MM.1S (cell line): ENCODE data around the gene NMNAT3.

Experiments used
- DNase-seq: peaks from one replicate; pipeline ENCODE4 v3.0.0-alpha.2; 2015
- H2AFZ ChIP-seq: fragments of 300-600 bp; sonication (generic); 2 replicates; pipeline ENCODE4 v1.6.0; 2016; ENCODE audit warnings: antibody characterized with exemption, low read length
- H3F3A ChIP-seq: fragments of 300-600 bp; sonication (generic); 2 replicates; pipeline ENCODE4 v1.6.1; 2016; ENCODE audit warnings: mild to moderate bottlenecking, antibody characterized with exemption, low read length, moderate library complexity, mixed read lengths; ENCODE audit not compliant: insufficient read depth
- H3K27ac ChIP-seq: fragments of 300-600 bp; sonication (generic); 2 replicates; pipeline ENCODE4 v1.5.1; 2016; ENCODE audit warnings: mild to moderate bottlenecking, low read length
- H3K27me3 ChIP-seq: fragments of 300-600 bp; sonication (generic); replicated peaks from 2 replicates; pipeline ENCODE4 v1.6.0; 2016; ENCODE audit warnings: low read length; ENCODE audit not compliant: insufficient read depth
- H3K36me3 ChIP-seq: fragments of 300-600 bp; sonication (generic); replicated peaks from 2 replicates; pipeline ENCODE4 v1.6.1; 2016; ENCODE audit warnings: mild to moderate bottlenecking, low read length, mixed read lengths; ENCODE audit not compliant: insufficient read depth
- H3K4me1 ChIP-seq: fragments of 300-600 bp; sonication (generic); 2 replicates; pipeline ENCODE4 v1.6.1; 2016; ENCODE audit warnings: low read length, mixed read lengths
- H3K4me2 ChIP-seq: fragments of 300-600 bp; sonication (generic); 2 replicates; pipeline ENCODE4 v1.6.0; 2016; ENCODE audit warnings: low read depth, low read length
- H3K4me3 ChIP-seq: fragments of 300-600 bp; sonication (generic); 2 replicates; pipeline ENCODE4 v1.5.1; 2016; ENCODE audit warnings: low read length, mixed read lengths
- H3K79me2 ChIP-seq: fragments of 300-600 bp; sonication (generic); 2 replicates; pipeline ENCODE4 v1.6.1; 2016; ENCODE audit warnings: mixed run types, low read length, mixed read lengths
- H3K9ac ChIP-seq: fragments of 300-600 bp; sonication (generic); 2 replicates; pipeline ENCODE4 v1.6.1; 2016; ENCODE audit warnings: low read length, mixed read lengths
- H3K9me2 ChIP-seq: fragments of 300-600 bp; sonication (generic); replicated peaks from 2 replicates; pipeline ENCODE4 v1.6.1; 2016; ENCODE audit warnings: mild to moderate bottlenecking, low read length, mixed read lengths; ENCODE audit not compliant: insufficient read depth
- H3K9me3 ChIP-seq: fragments of 300-600 bp; sonication (generic); replicated peaks from 2 replicates; pipeline ENCODE4 v1.6.1; 2016; ENCODE audit warnings: mild to moderate bottlenecking, low read length, mixed read lengths; ENCODE audit not compliant: insufficient read depth
- H4K20me1 ChIP-seq: fragments of 300-600 bp; sonication (generic); 2 replicates; pipeline ENCODE4 v1.6.1; 2016; ENCODE audit warnings: mild to moderate bottlenecking, low read length, moderate library complexity, mixed read lengths; ENCODE audit not compliant: insufficient read depth
- EZH2 ChIP-seq: fragments of 300-600 bp; sonication (generic); optimal IDR thresholded peaks from 2 replicates; pipeline ENCODE3; 2017; ENCODE audit warnings: low read depth, mild to moderate bottlenecking, antibody characterized with exemption, low read length, mixed read lengths
- EZH2phosphoT487 ChIP-seq: fragments of 300-600 bp; sonication (generic); IDR thresholded peaks from 2 replicates; pipeline ENCODE4 v1.6.1; 2018; ENCODE audit warnings: antibody characterized with exemption, low read length
- TF ChIP-seq, protein P1 (sequence below): fragments of 300-600 bp; sonication (generic); IDR thresholded peaks from 2 replicates; pipeline ENCODE4 v1.5.1; 2016; ENCODE audit warnings: antibody characterized with exemption, low read length, mixed read lengths

Gene NMNAT3

DNA sequence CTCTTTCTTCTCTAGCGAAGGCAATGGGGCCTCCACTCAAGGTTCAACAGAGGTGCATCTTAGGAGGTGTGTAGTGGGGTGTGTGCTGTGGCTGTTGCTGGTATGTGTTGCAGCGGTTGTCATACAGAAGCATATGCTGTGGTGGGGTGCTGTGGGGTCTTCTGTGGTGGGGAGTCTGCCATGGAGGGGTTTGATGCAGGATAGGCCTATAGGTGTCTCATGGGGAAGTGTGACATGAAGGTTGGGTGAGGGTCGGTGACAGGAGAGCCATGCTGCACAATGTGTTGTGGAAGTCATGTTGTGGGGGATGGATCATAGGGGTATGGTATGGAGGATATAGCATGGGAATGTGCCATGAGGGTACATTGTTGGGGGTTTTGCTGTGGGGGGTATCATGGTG, 20.3 kb downstream of the NMNAT3 start:
- no peak overlapping the region for H3K4me2 ChIP-seq
- no peaks in the 10 kb centered on the region for H3F3A ChIP-seq
- no peak overlapping the region for H3K9ac ChIP-seq
- no peak for TF ChIP-seq EZH2
- TF ChIP-seq, protein P1, sequence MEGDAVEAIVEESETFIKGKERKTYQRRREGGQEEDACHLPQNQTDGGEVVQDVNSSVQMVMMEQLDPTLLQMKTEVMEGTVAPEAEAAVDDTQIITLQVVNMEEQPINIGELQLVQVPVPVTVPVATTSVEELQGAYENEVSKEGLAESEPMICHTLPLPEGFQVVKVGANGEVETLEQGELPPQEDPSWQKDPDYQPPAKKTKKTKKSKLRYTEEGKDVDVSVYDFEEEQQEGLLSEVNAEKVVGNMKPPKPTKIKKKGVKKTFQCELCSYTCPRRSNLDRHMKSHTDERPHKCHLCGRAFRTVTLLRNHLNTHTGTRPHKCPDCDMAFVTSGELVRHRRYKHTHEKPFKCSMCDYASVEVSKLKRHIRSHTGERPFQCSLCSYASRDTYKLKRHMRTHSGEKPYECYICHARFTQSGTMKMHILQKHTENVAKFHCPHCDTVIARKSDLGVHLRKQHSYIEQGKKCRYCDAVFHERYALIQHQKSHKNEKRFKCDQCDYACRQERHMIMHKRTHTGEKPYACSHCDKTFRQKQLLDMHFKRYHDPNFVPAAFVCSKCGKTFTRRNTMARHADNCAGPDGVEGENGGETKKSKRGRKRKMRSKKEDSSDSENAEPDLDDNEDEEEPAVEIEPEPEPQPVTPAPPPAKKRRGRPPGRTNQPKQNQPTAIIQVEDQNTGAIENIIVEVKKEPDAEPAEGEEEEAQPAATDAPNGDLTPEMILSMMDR = no peak
- no peak for TF ChIP-seq EZH2phosphoT487
- H3K9me2 ChIP-seq = no peaks in the 10 kb centered on the region
- no peaks in the 10 kb centered on the region for H3K36me3 ChIP-seq
- H3K4me1 ChIP-seq = no peaks in the 10 kb centered on the region
- no peaks in the 10 kb centered on the region for H4K20me1 ChIP-seq
- no peaks in the 10 kb centered on the region for H3K79me2 ChIP-seq
- DNase-seq = no peak
- H2AFZ ChIP-seq = no peak overlapping the region
- H3K4me3 ChIP-seq = no peak overlapping the region
- H3K27ac ChIP-seq = no peak overlapping the region
- no peaks in the 10 kb centered on the region for H3K9me3 ChIP-seq
- no peaks in the 10 kb centered on the region for H3K27me3 ChIP-seq

DNA sequence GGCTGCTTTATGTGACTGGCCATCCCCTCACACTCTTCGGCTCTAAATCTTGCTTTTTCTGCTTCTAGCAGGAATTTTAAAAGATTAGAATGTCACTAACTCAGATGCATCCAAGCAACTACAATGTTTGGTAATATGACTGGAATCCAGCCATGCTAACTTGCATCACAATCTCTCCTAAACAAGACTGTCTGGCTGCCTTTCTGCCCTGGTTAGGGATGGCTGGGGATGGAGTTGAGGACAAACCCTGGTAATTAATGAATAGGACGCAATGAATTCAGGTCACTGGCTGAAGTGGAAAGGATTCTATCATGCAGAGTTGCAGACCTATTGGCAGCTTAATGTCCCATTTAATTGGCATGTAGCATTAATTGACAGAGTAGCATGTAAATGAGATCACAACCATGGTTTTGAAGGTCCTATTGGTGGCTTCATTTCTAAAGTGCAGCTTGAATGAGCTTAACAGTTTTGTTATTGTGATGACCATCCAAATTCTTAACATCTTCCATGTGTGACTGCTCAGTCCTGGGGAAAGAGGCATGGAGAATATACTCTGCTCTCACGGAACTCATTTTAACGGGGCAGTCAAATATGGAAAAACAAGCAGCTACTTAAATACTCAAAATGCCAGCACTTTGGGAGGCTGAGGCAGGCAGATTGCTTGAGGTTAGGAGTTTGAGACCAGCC, 21.7 kb downstream of the NMNAT3 start:
- Histone ChIP-seq H3K79me2 (no peaks in the 10 kb centered on the region), H3K27ac (no peak overlapping the region), H3K27me3 (no peaks in the 10 kb centered on the region), H4K20me1 (no peaks in the 10 kb centered on the region), H2AFZ (no peak overlapping the region), H3K9me2 (no peaks in the 10 kb centered on the region), H3K9ac (no peak overlapping the region), H3K4me3 (no peak overlapping the region), H3F3A (no peaks in the 10 kb centered on the region), H3K9me3 (no peaks in the 10 kb centered on the region), H3K4me1 (no peaks in the 10 kb centered on the region), H3K4me2 (no peak overlapping the region), H3K36me3 (no peaks in the 10 kb centered on the region)
- DNase-seq = no peak
- TF ChIP-seq, protein P1 = no peak
- TF ChIP-seq EZH2 = no peak
- no peak for TF ChIP-seq EZH2phosphoT487

DNA sequence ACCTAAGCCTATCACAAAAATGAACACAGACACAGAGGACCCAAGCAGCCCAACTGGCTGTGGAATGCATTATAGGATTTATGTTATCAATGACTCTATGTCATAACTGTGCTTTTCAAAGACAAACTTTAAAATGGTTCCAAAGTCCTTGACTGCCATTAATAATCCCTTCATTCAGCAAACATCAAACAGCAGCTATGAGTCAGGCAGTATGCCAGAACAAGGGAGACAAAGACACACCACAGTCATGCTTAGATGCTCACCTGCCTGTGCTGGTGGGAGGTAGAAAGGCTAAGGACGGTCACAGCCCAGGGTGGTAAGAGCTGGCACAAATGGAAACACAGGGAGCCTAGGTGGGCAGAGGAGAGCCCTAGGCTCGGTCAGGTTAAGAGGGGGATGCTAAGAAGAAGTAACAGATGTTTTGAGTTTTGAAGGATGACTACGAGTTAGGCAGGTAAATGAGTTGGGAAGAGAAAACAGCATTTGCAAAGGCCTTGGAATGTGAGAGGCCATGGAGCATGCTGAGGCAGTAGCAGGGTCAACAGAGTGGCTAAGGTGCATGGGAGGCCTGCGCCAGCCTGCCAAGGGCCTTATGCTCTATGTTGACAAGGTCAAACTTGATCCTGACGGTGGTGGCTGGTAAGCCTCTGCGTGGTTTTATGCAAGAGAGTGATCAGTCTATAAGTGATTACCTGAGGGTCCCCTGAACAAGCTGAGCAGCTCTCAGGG, 23.0 kb downstream of the NMNAT3 start:
- no peaks in the 10 kb centered on the region for H3K4me1 ChIP-seq
- no peaks in the 10 kb centered on the region for H4K20me1 ChIP-seq
- H3K4me2 ChIP-seq = no peak overlapping the region
- H2AFZ ChIP-seq = no peak overlapping the region
- H3K9me3 ChIP-seq = no peaks in the 10 kb centered on the region
- H3K9ac ChIP-seq = no peak overlapping the region
- no peaks in the 10 kb centered on the region for H3K27me3 ChIP-seq
- TF ChIP-seq, protein P1 = no peak
- TF ChIP-seq EZH2 = no peak
- TF ChIP-seq EZH2phosphoT487 = no peak
- no peaks in the 10 kb centered on the region for H3F3A ChIP-seq
- no peaks in the 10 kb centered on the region for H3K79me2 ChIP-seq
- no peaks in the 10 kb centered on the region for H3K9me2 ChIP-seq
- H3K4me3 ChIP-seq = no peak overlapping the region
- no peak overlapping the region for H3K27ac ChIP-seq
- no peaks in the 10 kb centered on the region for H3K36me3 ChIP-seq
- no peak for DNase-seq
